ENCODE data around the gene MYPOP. TPM values are rescaled to one million over a fixed set of nuclear protein-coding genes. Genes with fewer than 3 reads are reported as not detected.

Gene MYPOP
- 14.9 TPM for polyA plus RNA-seq (2013, experiment 1 of 2)
- polyA plus RNA-seq (2013, experiment 2 of 2) = 15.3 TPM

GRCh38 chr19:45901912-45902650 lies at the start of gene MYPOP:
MYPOP (minus strand) TSS chr19:45902613; CDS start chr19:45901773, 840 bp downstream.
- H3K36me3 ChIP-seq (ENCODE audit: control insufficient read depth in 1 of 2, insufficient read depth in 2 of 2, low read depth in 1 of 2, low read length in 2 of 2) = peaks cover 22 to 32% of the 10 kb centered on the region in 2 experiments
- no peak within 1 kb of the TSS for H2BK5ac ChIP-seq (ENCODE audit: low read depth, low read length, poor library complexity, severe bottlenecking)
- H3K27ac ChIP-seq (ENCODE audit: low read length, poor library complexity, severe bottlenecking) = peak within 1 kb of the TSS; percentile 77
- H3K23ac ChIP-seq (ENCODE audit: low read length in 2 of 2) = peak within 1 kb of the TSS; percentile 26 to 37
- peak within 1 kb of the TSS in 1 of 2 experiments; percentile 67 for H3K4ac ChIP-seq (ENCODE audit: low read depth in 1 of 2, low read length in 2 of 2)
- peaks cover 14% of the 10 kb centered on the region for H3K4me1 ChIP-seq (ENCODE audit: control insufficient read depth, insufficient read depth, low read depth, low read length)
- H3K4me3 ChIP-seq (ENCODE audit: insufficient read depth in 1 of 2, low read depth in 1 of 2, low read length in 2 of 2) = peak within 1 kb of the TSS; percentile 74 to 93
- H3K14ac ChIP-seq (ENCODE audit: low read length in 2 of 2) = peak within 1 kb of the TSS in 1 of 2 experiments; percentile 35
- H3K4me2 ChIP-seq (ENCODE audit: low read length, poor library complexity, severe bottlenecking) = peak within 1 kb of the TSS; percentile 94
- H4K8ac ChIP-seq (ENCODE audit: low read length) = peak within 1 kb of the TSS; percentile 81
- peak within 1 kb of the TSS; percentile 49 for H2BK15ac ChIP-seq (ENCODE audit: low read depth, poor library complexity, severe bottlenecking)
- under 1% methylated on average over 36 of the region's 47 CpGs for WGBS
- H4K91ac ChIP-seq (ENCODE audit: low read length) = peak within 1 kb of the TSS; percentile 34
- H2AFZ ChIP-seq (ENCODE audit: low read depth, low read length) = peak within 1 kb of the TSS; percentile 86
- no peak within 1 kb of the TSS for H2AK5ac ChIP-seq (ENCODE audit: low read length, severe bottlenecking)
- peak; percentile 32 for DNase-seq
- peak within 1 kb of the TSS; percentile 43 for H2BK120ac ChIP-seq (ENCODE audit: low read depth, low read length)
- H3K18ac ChIP-seq (ENCODE audit: low read depth in 1 of 2, low read length in 2 of 2) = peak within 1 kb of the TSS; percentile 81 to 94
- H3K9me3 ChIP-seq (ENCODE audit: control insufficient read depth, low read length) = no peaks in the 10 kb centered on the region
- peak within 1 kb of the TSS; percentile 88 for H3K9ac ChIP-seq (ENCODE audit: low read length)
- H3K27me3 ChIP-seq (ENCODE audit: control insufficient read depth in 1 of 2, insufficient read depth in 1 of 2, low read length in 2 of 2) = no peaks in the 10 kb centered on the region
- peak within 1 kb of the TSS in 1 of 2 experiments; percentile 19 for H2BK12ac ChIP-seq (ENCODE audit: low read length in 2 of 2)
- peaks cover 18% of the 10 kb centered on the region for H3K79me1 ChIP-seq (replicated peaks; ENCODE audit: low read length, poor library complexity, severe bottlenecking)

GRCh38 chr19:45947926-45948325 lies 45.5 kb upstream of the MYPOP start:
- Histone ChIP-seq H2BK5ac (ENCODE audit: low read depth, low read length, poor library complexity, severe bottlenecking) (no peak overlapping the region), H3K23ac (ENCODE audit: low read length in 2 of 2) (no peak overlapping the region), H3K4me2 (ENCODE audit: low read length, poor library complexity, severe bottlenecking) (no peak overlapping the region), H4K91ac (ENCODE audit: low read length) (no peak overlapping the region), H2AK5ac (ENCODE audit: low read length, severe bottlenecking) (no peak overlapping the region), H3K9ac (ENCODE audit: low read length) (no peak overlapping the region), H2BK120ac (ENCODE audit: low read depth, low read length) (no peak overlapping the region), H3K9me3 (ENCODE audit: control insufficient read depth, low read length) (no peaks in the 10 kb centered on the region), H3K18ac (ENCODE audit: low read depth in 1 of 2, low read length in 2 of 2) (no peak overlapping the region), H3K4me1 (ENCODE audit: control insufficient read depth, insufficient read depth, low read depth, low read length) (peaks cover 6% of the 10 kb centered on the region), H2BK12ac (ENCODE audit: low read length in 2 of 2) (no peak overlapping the region), H2AFZ (ENCODE audit: low read depth, low read length) (no peak overlapping the region), H3K36me3 (ENCODE audit: control insufficient read depth in 1 of 2, insufficient read depth in 2 of 2, low read depth in 1 of 2, low read length in 2 of 2) (no peaks in the 10 kb centered on the region), H2BK15ac (ENCODE audit: low read depth, poor library complexity, severe bottlenecking) (no peak overlapping the region), H3K27ac (ENCODE audit: low read length, poor library complexity, severe bottlenecking) (no peak overlapping the region), H3K14ac (ENCODE audit: low read length in 2 of 2) (no peak overlapping the region), H3K4ac (ENCODE audit: low read depth in 1 of 2, low read length in 2 of 2) (no peak overlapping the region), H3K27me3 (ENCODE audit: control insufficient read depth in 1 of 2, insufficient read depth in 1 of 2, low read length in 2 of 2) (peaks cover 12 to 24% of the 10 kb centered on the region in 2 experiments), H3K4me3 (ENCODE audit: insufficient read depth in 1 of 2, low read depth in 1 of 2, low read length in 2 of 2) (no peak overlapping the region), H4K8ac (ENCODE audit: low read length) (no peak overlapping the region), H3K79me1 (replicated peaks; ENCODE audit: low read length, poor library complexity, severe bottlenecking) (no peaks in the 10 kb centered on the region)
- 88% methylated on average over 1 of the region's 1 CpG for WGBS
- no peak for DNase-seq

GRCh38 chr19:45940515-45940805 lies 38.0 kb upstream of the MYPOP start:
- Histone ChIP-seq H2BK120ac (ENCODE audit: low read depth, low read length) (no peak overlapping the region), H3K36me3 (ENCODE audit: control insufficient read depth in 1 of 2, insufficient read depth in 2 of 2, low read depth in 1 of 2, low read length in 2 of 2) (no peaks in the 10 kb centered on the region), H3K79me1 (replicated peaks; ENCODE audit: low read length, poor library complexity, severe bottlenecking) (no peaks in the 10 kb centered on the region), H4K8ac (ENCODE audit: low read length) (no peak overlapping the region), H3K18ac (ENCODE audit: low read depth in 1 of 2, low read length in 2 of 2) (no peak overlapping the region), H2AK5ac (ENCODE audit: low read length, severe bottlenecking) (no peak overlapping the region), H3K4ac (ENCODE audit: low read depth in 1 of 2, low read length in 2 of 2) (no peak overlapping the region), H3K23ac (ENCODE audit: low read length in 2 of 2) (no peak overlapping the region), H3K4me3 (ENCODE audit: insufficient read depth in 1 of 2, low read depth in 1 of 2, low read length in 2 of 2) (no peak overlapping the region), H3K14ac (ENCODE audit: low read length in 2 of 2) (no peak overlapping the region), H3K4me2 (ENCODE audit: low read length, poor library complexity, severe bottlenecking) (no peak overlapping the region), H3K27me3 (ENCODE audit: control insufficient read depth in 1 of 2, insufficient read depth in 1 of 2, low read length in 2 of 2) (peaks cover 33 to 70% of the 10 kb centered on the region in 2 experiments), H2BK15ac (ENCODE audit: low read depth, poor library complexity, severe bottlenecking) (no peak overlapping the region), H2BK12ac (ENCODE audit: low read length in 2 of 2) (no peak overlapping the region), H3K4me1 (ENCODE audit: control insufficient read depth, insufficient read depth, low read depth, low read length) (no peaks in the 10 kb centered on the region), H2BK5ac (ENCODE audit: low read depth, low read length, poor library complexity, severe bottlenecking) (no peak overlapping the region), H2AFZ (ENCODE audit: low read depth, low read length) (no peak overlapping the region), H3K9ac (ENCODE audit: low read length) (no peak overlapping the region), H4K91ac (ENCODE audit: low read length) (no peak overlapping the region), H3K9me3 (ENCODE audit: control insufficient read depth, low read length) (peaks cover 2% of the 10 kb centered on the region), H3K27ac (ENCODE audit: low read length, poor library complexity, severe bottlenecking) (no peak overlapping the region)
- 94% methylated on average over 32 of the region's 32 CpGs for WGBS
- DNase-seq = no peak

- no peaks in the 10 kb centered on the region for H3K79me1 ChIP-seq (replicated peaks; ENCODE audit: low read length, poor library complexity, severe bottlenecking)
- no peak overlapping the region for H3K9ac ChIP-seq (ENCODE audit: low read length)
- no peak overlapping the region for H3K4ac ChIP-seq (ENCODE audit: low read depth in 1 of 2, low read length in 2 of 2)
- H2BK5ac ChIP-seq (ENCODE audit: low read depth, low read length, poor library complexity, severe bottlenecking) = no peak overlapping the region
- no peak overlapping the region for H3K4me2 ChIP-seq (ENCODE audit: low read length, poor library complexity, severe bottlenecking)
- no peak overlapping the region for H3K18ac ChIP-seq (ENCODE audit: low read depth in 1 of 2, low read length in 2 of 2)
- H3K27me3 ChIP-seq (ENCODE audit: control insufficient read depth in 1 of 2, insufficient read depth in 1 of 2, low read length in 2 of 2) = peaks cover 36 to 74% of the 10 kb centered on the region in 2 experiments
- H4K8ac ChIP-seq (ENCODE audit: low read length) = no peak overlapping the region
- no peak overlapping the region for H2BK12ac ChIP-seq (ENCODE audit: low read length in 2 of 2)
- no peak overlapping the region for H2BK120ac ChIP-seq (ENCODE audit: low read depth, low read length)
- H2AK5ac ChIP-seq (ENCODE audit: low read length, severe bottlenecking) = no peak overlapping the region
- no peak overlapping the region for H3K23ac ChIP-seq (ENCODE audit: low read length in 2 of 2)
- no peak for DNase-seq
- no peak overlapping the region for H3K4me3 ChIP-seq (ENCODE audit: insufficient read depth in 1 of 2, low read depth in 1 of 2, low read length in 2 of 2)
- H3K14ac ChIP-seq (ENCODE audit: low read length in 2 of 2) = no peak overlapping the region
- no peak overlapping the region for H2AFZ ChIP-seq (ENCODE audit: low read depth, low read length)
- no peak overlapping the region for H2BK15ac ChIP-seq (ENCODE audit: low read depth, poor library complexity, severe bottlenecking)
- H4K91ac ChIP-seq (ENCODE audit: low read length) = no peak overlapping the region
- H3K36me3 ChIP-seq (ENCODE audit: control insufficient read depth in 1 of 2, insufficient read depth in 2 of 2, low read depth in 1 of 2, low read length in 2 of 2) = no peaks in the 10 kb centered on the region
- peaks cover 2% of the 10 kb centered on the region for H3K9me3 ChIP-seq (ENCODE audit: control insufficient read depth, low read length)
- H3K27ac ChIP-seq (ENCODE audit: low read length, poor library complexity, severe bottlenecking) = no peak overlapping the region
- WGBS = 92% methylated on average over 56 of the region's 67 CpGs
- no peaks in the 10 kb centered on the region for H3K4me1 ChIP-seq (ENCODE audit: control insufficient read depth, insufficient read depth, low read depth, low read length)
Observed at GRCh38 chr19:45939792-45940514, 37.5 kb upstream of the MYPOP start.

Data from mesenchymal stem cell (in vitro differentiated cells and primary cell).